ENCODE data around the gene DYNC2H1. TPM values are rescaled to one million over a fixed set of nuclear protein-coding genes. Genes with fewer than 3 reads are reported as not detected.

The DYNC2H1 gene
- total and polyA plus RNA-seq, 4 donors: 0.77 to 3.3 (median 2.1) TPM

DNA sequence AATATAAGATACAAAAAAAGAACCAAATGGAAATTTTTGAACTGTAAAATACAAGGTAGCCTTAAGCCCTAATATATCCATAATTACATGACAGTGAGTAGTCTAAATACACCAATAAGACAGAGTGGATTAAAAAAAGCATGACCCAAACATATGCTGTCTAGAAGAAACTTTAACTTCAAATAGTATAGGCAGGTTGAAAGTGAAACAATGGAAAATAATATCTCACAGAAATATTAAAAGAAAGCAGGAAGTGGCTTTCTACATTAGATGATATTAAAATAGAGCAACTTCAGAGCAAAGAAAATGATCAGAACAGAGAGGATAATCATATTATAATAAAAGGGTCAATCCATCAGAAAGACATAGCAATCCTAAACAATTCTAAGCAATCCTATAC is 39.1 kb upstream of the DYNC2H1 start (continued):
- TF ChIP-seq REST (IDR thresholded peaks at IDR 0.05) (no peak), RAD21 (IDR thresholded peaks at IDR 0.05) (no peak), HNF4G (IDR thresholded peaks at IDR 0.05) (no peak), SP1 (IDR thresholded peaks at IDR 0.05) (no peak), ATF3 (IDR thresholded peaks at IDR 0.05) (no peak)

DNA sequence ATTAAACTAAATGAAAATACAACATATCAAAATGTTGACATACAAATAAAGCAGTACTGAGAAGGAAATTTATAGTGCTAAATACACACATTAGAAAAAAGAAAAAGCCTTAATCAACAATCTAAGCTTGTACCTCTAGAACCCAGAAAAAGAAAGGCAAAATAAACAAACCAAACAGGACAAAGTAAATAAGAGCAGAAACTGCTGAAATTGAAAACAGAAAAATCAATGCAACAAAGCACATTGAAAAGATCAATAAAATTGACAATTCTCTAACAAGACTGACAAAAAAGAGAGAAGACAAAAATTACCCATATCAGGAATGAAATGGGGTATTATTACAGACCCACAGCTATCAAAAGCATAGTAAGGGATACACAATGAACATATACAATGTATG is 38.2 kb upstream of the DYNC2H1 start:
- Histone ChIP-seq H3K27me3 (ENCODE audit: control insufficient read depth in 4 of 4, insufficient read depth in 4 of 4, low read length in 3 of 4) (no peaks in the 10 kb centered on the region), H3K27ac (ENCODE audit: low read depth in 1 of 2, low read length in 2 of 2) (no peak overlapping the region), H3K4me1 (ENCODE audit: control insufficient read depth in 4 of 4, insufficient read depth in 4 of 4, low read length in 3 of 4) (peaks cover 0 to 7% (median 1%) of the 10 kb centered on the region in 4 donors), H3K36me3 (ENCODE audit: control insufficient read depth in 4 of 4, insufficient read depth in 3 of 4, low read depth in 1 of 4, low read length in 3 of 4) (peaks cover 0 to 5% (median 2%) of the 10 kb centered on the region in 4 donors), H3K9ac (ENCODE audit: low read depth in 1 of 2, low read length in 2 of 2) (no peak overlapping the region), H3K4me3 (ENCODE audit: low read depth in 1 of 3, low read length in 3 of 3) (no peak overlapping the region), H3K9me3 (ENCODE audit: control insufficient read depth in 4 of 4, low read length in 3 of 4) (no peaks in the 10 kb centered on the region)
- DNase-seq (ENCODE audit: low spot score): no peak
- TF ChIP-seq, protein P1, sequence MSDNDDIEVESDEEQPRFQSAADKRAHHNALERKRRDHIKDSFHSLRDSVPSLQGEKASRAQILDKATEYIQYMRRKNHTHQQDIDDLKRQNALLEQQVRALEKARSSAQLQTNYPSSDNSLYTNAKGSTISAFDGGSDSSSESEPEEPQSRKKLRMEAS (IDR thresholded peaks at IDR 0.05): no peak
- TF ChIP-seq FOXA2 (IDR thresholded peaks at IDR 0.05): peak; percentile 49

GRCh38 chr11:103076361-103076760 is 32.9 kb upstream of the DYNC2H1 start:
- TF ChIP-seq, protein P2, sequence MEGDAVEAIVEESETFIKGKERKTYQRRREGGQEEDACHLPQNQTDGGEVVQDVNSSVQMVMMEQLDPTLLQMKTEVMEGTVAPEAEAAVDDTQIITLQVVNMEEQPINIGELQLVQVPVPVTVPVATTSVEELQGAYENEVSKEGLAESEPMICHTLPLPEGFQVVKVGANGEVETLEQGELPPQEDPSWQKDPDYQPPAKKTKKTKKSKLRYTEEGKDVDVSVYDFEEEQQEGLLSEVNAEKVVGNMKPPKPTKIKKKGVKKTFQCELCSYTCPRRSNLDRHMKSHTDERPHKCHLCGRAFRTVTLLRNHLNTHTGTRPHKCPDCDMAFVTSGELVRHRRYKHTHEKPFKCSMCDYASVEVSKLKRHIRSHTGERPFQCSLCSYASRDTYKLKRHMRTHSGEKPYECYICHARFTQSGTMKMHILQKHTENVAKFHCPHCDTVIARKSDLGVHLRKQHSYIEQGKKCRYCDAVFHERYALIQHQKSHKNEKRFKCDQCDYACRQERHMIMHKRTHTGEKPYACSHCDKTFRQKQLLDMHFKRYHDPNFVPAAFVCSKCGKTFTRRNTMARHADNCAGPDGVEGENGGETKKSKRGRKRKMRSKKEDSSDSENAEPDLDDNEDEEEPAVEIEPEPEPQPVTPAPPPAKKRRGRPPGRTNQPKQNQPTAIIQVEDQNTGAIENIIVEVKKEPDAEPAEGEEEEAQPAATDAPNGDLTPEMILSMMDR (IDR thresholded peaks at IDR 0.05; ENCODE audit: low read depth, low read length, missing input control): no peak
- TF ChIP-seq TAF1 (conservative IDR thresholded peaks at IDR 0.05) (no peak), RAD21 (IDR thresholded peaks at IDR 0.05) (no peak), FOXA2 (IDR thresholded peaks at IDR 0.05) (no peak), HNF4G (IDR thresholded peaks at IDR 0.05) (no peak), SP1 (IDR thresholded peaks at IDR 0.05) (no peak), GABPA (IDR thresholded peaks at IDR 0.05 in 1 of 2, conservative IDR thresholded peaks at IDR 0.05 in 1 of 2) (no peak), HNF4A (conservative IDR thresholded peaks at IDR 0.05) (no peak), REST (IDR thresholded peaks at IDR 0.05) (no peak)
- Histone ChIP-seq H3K4me1 (ENCODE audit: control insufficient read depth in 4 of 4, insufficient read depth in 4 of 4, low read length in 3 of 4) (no peaks in the 10 kb centered on the region), H3K4me3 (ENCODE audit: low read depth in 1 of 3, low read length in 3 of 3) (no peak overlapping the region), H3K27me3 (ENCODE audit: control insufficient read depth in 4 of 4, insufficient read depth in 4 of 4, low read length in 3 of 4) (no peaks in the 10 kb centered on the region), H3K36me3 (ENCODE audit: control insufficient read depth in 4 of 4, insufficient read depth in 3 of 4, low read depth in 1 of 4, low read length in 3 of 4) (peaks cover 9 to 24% (median 14%) of the 10 kb centered on the region in 4 donors), H3K9ac (ENCODE audit: low read depth in 1 of 2, low read length in 2 of 2) (no peak overlapping the region), H3K27ac (ENCODE audit: low read depth in 1 of 2, low read length in 2 of 2) (no peak overlapping the region), H3K9me3 (ENCODE audit: control insufficient read depth in 4 of 4, low read length in 3 of 4) (no peaks in the 10 kb centered on the region)
- no peak for DNase-seq (ENCODE audit: low spot score)
- 87% methylated on average over 3 of the region's 3 CpGs for WGBS

Data from liver (tissue), 9 donors.